Stimulated activated CD8-positive, alpha-beta memory T cell treated with anti-CD3 and anti-CD28 coated beads, Interleukin-15, amount 100 ng/mL, for 4 hours (primary cell): Measurements from ENCODE around the gene HECW1.

Experiments used
- DNase-seq, 2 donors: peaks; one replicate each; pipeline ENCODE4 v3.0.0-alpha.2; 2020; ENCODE audit warnings: low read depth in 2 of 2

The HECW1 gene

DNA sequence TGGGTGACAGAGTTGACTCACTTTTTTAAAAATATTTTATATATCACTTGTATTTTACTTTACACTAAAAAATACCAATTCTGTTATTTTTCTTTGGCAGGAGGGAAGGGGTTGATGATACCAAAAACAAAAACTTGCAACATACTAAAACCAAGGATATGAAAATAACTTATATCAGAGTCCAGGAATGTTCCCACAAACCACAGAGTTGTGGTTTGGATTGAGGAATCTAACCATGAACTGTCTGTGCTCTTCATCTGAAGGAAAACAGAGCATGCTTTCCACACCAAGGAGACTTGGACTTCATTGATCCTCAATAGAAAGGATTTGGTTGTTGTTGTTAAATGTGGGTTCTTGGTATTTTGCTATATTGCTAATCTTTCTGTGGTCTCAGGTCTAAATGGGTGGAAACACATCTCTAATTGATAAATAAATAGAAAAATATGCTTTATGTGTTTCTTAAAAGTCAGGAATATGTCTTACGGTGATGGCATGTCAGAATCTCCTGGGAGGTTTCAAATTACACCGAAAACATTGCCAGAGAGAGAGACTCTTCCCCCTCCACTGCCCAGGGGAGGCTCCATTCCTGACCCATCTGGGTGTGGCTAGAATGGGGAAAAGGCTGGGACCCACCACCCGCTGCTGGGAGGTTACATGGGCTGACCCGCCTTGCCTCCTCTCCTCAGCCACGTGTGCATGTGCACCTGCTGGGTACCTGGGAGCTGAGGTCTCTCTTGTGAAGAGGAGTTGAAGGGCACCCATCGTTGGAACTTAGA is 423.6 kb downstream of the HECW1 start:
- no peak for DNase-seq

DNA sequence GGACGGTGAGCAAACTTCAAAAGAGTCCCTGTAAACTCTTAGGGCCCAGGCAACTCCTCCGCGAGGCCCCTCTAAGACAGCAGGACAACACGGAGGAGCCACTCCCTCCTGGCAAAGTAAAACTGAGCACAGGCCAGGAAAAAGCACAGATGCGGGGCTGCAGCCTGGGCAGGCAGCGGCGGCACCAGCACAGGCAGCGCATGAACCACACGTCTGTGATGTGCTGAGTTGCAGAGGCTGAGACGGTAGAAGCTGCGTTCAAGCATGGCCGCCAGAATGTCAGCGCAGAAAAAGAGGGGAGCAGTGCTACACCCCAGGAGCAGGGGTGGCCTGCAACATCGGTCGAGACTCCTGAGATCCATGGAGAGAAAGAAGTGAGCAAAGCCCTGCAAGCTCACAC is 424.3 kb downstream of the HECW1 start:
- no peak for DNase-seq

DNA sequence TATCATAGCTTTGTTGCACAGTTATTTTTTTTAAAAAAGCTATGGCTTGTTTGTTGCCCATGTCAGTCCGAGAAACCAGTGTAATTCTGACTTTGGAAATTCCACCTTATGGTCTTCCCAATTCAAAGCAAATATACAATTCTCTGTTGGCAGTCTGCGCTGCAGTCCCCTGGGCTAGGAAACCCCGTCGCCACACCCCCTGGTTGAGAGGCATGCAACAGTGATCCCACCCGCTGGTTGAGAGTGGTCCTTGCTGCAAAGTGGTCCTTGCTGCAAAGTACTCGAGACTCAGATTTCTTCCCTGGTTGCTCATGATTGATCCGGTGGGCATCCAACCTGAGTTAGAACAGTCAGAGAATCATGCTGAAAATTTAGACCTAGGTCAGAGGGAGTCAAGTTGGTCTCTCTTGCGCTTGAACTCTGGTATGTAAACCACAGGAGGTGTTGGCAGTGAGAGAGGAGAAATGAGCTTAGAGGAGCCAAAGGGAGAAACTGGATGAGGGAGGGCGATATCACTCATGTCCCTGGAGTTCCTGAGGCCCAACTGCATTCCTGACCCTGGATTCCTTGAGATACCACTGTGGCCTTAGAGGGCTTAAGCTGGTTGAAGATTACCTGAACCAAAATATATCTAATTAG is 425.4 kb downstream of the HECW1 start:
- DNase-seq: no peak

DNA sequence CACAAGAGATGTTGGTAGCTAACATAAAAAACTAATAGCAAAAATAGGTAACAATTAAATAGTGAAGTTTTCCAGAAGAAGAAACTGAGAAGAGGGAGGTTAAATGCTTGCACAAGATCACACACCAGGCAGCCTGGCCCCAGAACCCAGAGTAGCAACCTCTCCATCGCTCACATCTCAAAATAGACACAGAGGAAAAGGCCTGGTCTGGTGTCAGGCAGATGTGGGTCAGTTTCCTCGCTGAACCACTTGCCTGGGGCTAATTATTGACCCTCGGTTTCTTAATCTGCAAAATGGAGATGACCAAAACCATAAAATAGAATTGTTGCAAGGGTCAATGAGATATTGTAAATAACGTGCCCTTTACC is 425.9 kb downstream of the HECW1 start:
- DNase-seq: no peak

DNA sequence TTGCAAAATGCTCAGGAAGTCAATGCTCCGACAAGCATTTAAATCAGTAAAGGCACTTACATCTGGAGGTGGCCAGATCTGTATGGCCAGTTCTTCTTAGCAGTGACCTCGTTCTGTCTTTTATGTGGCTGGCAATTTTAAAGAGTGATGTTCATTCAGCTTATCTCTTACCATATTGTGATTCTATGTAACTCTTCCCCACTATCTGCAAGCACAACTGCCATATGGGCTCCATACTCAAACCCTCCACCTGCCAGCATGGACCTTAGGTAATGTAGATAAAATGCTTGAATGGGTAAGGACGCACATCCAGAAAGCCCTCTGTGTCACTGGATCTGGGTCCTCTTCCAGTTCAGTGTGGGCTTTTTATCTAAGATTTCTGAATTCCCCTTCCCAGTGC is 428.0 kb downstream of the HECW1 start:
- DNase-seq: no peak

DNA sequence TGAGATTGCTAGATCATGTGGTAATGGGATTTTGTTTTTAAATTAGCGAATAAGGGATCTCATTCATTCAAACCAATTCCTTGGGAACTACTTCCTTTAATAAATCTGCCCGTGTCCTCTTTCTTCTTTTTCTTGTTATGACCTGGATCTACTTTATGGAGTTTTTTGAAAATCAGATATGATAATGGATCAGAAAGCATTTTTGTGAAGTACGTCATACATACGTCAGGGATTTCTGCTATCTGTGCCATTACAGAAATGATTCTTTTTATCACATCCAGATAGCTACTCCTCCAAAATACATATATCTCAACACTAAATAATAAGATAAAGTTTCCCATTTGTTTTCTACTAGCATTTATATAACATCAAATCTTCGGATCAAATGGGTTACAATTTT is 430.3 kb downstream of the HECW1 start:
- no peak for DNase-seq

DNA sequence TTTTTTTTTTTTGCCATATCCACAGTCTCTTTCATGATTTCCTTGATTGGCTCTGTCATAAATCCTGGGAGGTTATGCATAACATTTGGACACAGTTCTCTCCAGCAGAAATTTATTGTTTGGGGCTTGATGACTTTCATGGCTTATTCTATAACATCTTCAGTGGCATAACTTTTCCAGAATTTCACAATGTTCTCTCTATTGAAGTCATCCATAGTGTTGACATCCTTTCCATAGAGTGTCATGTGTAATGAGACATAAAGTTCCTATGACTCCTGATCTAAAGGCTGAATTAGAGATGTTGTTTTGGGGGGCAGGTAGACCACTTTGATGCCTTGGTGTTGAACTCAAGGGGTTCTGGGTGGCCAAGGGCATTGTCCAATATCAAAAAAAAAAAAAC is 433.8 kb downstream of the HECW1 start:
- no peak for DNase-seq

DNA sequence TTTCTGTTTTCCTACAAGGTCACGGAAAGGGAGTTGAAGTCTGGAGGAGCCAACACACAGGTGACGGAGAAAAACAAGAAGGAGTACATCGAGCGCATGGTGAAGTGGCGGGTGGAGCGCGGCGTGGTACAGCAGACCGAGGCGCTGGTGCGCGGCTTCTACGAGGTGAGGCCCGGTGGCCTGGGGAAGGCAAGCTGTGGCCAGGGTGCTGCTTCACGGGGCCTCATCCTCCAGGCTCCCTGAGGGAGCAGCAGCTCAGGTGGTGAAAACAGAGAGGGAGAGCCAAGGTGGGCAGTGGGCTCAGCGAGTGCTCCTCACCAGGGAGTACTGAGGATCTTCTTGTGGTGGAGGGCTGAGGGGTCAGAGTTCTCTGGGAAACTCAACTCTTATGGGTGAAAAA is 438.0 kb downstream of the HECW1 start:
- no peak for DNase-seq

DNA sequence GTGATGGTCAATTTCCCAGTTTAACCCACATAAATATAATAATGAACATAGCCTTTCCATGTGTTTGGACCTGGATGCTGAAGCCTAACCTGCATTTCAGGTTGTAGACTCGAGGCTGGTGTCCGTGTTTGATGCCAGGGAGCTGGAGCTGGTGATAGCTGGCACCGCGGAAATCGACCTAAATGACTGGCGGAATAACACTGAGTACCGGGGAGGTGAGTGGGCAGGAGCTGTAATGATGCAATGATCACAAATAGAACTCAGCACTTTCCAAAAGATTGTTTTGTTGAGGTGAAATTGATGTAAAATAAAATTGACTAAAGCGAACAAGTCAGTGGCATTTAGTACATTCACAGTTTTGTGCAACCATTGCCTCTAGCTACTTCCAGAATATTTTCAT is 439.7 kb downstream of the HECW1 start:
- no peak for DNase-seq

DNA sequence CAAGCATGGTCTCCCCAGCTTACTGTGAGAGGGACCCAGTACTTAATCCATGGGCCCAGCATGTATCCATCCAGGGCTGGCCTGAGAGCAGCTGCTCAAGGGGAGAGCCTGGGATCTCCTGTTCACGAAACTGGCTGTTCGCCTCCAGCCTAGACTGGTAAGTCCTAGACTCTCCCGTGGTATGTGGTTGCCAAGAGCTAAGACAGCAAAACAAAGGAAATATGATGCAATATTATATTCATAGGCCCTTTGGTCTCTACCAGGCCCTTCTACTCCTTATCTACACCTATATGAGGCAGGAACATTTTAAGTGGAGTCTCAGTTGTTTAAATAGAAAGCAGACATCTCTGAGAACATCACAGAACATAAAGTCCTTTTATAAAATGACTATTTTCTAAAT is 441.6 kb downstream of the HECW1 start:
- no peak for DNase-seq

DNA sequence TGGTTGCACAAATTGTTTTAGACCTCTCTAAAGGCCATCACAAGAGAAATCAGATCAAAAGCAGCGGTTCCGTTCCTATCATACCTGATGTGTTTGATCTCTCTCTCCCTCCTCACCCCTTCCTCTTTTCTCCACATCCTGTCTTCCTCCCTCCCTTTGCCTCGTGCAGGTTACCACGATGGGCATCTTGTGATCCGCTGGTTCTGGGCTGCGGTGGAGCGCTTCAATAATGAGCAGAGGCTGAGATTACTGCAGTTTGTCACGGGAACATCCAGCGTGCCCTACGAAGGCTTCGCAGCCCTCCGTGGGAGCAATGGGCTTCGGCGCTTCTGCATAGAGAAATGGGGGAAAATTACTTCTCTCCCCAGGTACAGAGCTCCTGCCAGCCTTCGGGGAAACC is 442.0 kb downstream of the HECW1 start:
- DNase-seq: no peak

DNA sequence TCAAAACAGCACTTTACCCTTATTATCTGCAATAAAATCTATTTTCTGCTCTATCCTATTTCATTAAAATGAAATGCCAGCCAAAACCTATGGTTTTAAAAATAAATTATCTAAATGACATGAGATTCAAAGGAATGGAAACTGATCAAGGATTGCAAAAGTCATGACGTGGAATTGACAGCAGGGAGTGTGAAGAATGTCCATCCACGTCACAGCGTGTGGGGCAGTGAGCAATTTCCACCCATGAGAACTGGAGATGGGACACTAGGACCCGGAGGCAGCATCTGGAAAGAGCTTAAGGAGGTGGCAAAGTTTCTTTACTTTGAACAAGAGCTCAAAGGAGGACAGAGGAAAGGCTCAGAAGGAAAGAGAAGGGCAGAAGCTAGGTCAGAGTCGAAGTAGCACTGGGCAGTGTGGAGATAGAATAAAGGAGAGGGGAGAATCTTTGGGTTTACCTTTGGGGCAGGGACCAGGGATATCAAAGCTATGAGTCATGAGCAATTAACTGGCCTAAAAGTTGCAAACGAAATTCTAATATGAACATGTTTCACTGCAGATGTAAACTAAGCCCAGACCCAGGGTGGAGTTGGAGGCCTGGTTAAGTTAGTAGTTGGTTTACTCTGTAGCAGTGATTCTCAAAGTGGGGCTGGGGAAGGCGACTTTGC is 445.5 kb downstream of the HECW1 start:
- DNase-seq: no peak

DNA sequence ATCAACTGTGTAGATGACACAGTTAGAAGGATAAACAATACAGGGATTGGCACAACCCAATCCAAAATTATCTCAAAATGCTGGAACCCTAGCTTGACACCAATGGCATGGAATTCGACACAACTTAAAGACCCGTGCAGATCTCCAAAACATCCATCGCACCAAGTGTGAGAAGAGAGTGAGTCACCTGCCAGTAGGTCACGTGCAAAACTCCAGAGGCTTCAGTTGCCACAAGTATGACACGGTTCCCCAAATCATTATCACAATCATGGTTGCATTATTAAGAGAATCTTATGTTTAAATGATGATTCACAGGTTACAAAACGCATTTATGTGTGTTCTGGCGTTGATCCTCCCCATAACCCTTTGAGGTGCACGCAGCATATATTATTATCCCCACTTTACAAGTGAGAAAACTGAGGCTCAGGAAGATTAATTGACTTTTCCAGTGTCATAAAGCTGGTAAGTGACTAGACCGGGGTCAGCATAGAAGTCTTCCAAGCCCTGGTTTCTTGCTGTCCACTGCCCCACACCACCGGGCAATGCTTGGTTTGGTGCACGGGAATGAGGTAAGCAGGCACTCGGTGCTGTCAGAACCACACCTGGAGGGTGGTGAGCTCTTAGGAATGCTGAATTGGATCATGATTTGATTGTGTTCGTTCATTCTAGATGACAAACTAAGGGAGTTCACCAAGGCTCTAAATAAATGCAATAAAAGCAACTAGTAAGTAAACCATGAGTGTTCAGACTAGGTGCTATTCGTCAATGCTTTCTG is 446.9 kb downstream of the HECW1 start:
- DNase-seq: no peak

DNA sequence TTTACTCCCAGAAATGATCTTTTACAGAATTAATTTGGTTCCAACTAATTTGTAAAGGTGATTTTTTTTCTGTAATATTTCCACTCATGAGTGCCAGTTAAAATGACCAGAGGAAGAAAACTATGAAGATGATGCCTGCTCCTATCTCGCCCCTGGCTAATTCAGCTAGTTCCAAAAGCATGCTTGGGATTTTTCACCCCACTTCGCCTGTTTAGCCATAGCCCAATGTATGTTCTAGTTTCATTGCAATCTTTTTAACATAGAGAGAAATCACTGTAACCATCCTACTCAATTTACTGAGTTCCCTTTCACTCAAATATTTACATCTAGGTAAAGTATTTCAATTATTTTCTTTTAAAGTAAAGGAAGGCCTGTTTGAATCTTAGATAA is 447.5 kb downstream of the HECW1 start:
- no peak for DNase-seq

DNA sequence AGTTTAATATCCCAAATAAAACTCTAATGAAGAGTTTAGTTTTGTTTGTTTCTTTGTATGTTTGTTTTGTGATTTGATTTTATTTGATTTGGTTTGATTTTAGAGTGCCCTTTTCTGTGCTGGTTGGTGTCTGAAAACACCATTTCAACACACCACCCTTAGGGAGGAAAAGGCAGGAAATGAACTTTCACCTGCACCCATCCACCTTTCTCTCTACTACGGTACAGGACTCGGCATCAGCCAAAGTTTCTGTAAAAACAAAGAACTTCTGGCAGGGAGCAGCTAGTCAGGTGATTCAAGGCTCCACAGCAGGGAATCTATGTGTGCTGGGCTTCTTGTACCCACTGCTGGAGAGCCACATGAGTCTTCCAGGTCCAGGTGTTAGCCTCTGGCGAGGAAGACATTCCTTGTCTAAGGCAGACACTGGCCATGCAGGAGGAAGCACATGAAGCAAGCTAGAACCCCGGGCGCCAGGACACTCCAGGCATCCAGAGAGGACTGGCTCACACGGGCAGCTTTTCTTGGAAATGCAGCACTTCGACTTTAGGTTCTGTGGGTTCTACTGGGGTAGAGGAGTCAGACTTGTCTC is 448.4 kb downstream of the HECW1 start:
- DNase-seq: no peak

DNA sequence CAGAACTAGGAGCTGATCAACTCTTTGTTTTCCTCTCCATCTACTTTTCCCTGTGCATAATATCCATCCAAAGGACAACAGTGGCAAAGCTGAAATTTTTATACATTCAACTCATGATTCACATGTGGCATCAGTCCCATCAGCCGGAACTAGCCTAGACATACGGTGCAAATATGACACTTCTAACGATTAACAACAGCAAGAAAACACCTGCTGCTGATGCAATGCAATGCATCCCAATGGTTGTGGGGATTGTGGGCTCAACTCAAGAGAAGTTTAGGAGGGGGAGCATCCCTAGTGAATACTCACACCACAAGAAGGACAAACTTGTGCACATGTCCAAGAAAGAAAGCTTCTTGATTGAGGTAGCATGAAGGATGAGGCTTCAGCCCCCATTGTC is 449.9 kb downstream of the HECW1 start:
- DNase-seq: no peak

DNA sequence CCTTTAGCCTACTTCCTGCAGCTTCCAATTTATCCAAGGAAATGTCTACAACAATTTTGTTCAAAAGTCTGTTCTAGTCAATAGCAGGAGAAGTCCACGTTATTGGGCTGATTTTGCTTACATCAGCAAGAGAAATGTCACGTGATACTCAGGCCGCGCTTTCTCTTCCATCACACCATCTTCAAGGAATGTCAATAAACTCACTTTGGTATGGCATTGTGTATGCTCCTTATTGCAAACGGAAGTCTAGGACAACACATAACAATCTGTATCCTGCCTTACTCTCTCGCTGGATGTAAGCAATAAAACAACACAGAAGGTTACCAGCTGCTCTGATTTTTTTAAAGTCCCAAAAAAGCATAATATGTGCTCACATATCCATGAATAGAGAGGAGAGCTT is 453.3 kb downstream of the HECW1 start:
- no peak for DNase-seq

DNA sequence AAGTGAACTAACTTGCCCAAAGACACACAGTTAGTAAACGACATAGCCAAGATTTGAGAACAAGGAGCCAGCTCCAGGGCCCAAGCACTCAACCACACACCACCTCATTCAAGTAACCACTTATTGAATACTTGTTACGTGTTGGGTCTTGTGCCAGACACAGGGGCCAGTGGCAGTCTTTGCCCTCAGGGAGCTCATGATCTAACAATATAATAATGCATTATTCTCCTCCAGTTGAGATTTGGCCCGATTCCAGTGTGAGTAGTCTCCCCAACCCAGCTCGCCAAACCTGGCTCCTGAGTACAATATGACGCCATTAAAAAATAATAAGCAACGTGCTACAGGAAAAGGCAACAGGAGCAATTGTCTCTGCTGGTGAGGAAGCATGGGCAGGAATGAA is 456.1 kb downstream of the HECW1 start:
- DNase-seq: no peak

DNA sequence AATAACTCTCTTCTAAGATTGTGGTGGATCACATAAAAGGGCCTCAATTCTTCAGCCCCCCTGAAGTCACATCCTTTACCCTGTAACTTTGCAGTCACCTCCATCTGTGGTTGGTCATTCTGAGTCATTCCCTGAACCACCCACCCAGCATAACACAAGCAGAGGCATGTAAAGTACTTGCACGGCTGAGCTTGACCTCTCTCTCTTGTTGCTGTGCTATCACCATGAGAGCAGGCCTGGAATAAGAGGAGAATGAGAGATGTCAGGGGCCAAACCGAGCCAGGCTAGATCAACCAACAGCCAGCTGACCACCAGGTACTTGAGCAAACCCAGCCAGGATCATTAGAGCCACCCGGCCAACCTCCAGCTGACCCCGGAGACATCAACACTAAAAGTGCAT is 457.0 kb downstream of the HECW1 start:
- DNase-seq: no peak

DNA sequence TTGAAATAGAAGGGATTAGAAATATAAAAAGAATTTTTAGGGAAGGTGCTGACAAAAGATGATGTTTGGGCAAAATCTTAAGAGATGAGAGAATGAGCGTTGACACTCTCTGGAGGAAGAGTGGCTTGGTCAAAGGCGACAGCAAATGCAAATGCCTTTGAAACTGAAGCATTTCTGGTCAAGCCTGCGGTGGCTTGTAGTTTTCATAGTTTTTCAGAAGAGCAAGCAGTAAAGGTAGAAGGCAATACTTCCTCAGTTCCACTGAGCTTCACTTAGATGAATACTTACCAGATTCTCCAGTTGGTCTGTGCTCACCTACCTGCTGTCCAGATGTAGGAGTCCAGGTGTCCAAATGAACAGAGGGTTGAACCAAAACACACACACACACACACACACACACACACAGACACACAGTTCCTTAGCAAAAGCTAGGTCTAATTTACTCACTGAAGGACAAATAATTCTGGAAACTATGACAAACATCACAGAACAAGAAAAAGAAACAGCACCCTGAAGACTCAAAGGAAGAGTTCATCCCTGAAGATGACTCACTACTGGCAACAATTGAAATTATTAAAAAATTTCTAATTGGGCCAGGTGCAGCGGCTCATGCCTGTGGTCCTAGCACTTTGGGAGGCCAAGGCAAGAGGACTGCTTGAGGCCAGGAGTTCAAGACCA is 458.4 kb downstream of the HECW1 start:
- no peak for DNase-seq

DNA sequence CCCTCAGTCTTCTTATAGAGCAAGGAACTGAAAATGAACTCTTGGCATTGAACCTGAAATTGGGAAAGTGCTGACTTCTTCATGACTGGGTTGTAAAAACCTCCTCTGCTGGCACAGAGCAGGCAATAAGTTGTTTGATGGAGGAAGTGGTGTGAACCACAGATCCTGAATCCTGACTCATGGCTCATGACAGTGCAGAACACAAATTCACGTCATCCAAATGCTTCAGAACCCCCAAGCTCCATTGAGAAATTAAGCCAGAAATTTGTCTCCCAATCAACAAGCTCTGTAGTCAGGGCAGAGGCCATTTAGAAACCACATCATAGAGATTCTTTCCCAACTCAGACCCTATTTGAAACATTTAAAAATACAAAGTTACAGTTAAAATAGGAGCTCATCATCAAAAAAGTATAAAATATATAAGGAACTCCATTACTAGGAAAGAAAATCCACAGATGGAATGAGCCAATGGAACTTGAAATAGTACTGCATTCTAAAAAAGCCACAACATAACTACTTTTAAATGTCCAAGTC is 460.1 kb downstream of the HECW1 start:
- no peak for DNase-seq
